ENCODE data around the gene REEP1. TPM values are rescaled to one million over a fixed set of nuclear protein-coding genes. Genes with fewer than 3 reads are reported as not detected.

Gene REEP1
- total RNA-seq, 2 donors from 2014 or later, result 4.0 to 5.4 TPM

DNA sequence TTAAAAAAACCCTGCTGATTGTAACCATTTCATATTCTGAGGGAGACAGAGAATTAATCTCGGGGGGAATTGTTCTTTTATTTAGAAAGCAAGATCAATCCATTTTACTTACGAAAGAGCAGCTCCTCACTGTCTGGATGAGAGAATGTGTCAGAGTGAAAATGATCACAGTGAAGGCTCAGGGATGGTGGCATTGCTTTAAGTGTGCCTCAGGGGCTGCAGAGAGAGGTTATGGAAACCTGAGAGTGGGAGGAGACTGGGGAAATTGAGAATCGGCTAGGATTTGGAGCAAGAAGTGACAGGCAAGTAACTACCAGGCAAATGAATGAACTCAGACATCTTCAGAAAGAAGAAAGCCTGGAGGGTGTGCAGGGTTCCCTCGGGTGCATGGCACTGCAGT, 104.0 kb downstream of the REEP1 start:
- intact Hi-C loops (cut with DNase I), result no loop called here
- Histone ChIP-seq H3K4me1 (no peaks in the 10 kb centered on the region), H3K27me3 (no peaks in the 10 kb centered on the region), H3K27ac (no peak overlapping the region), H3K4me3 (no peak overlapping the region), H3K9me3 (no peaks in the 10 kb centered on the region), H3K36me3 (replicated peaks in 1 of 2; ENCODE audit: insufficient read depth in 1 of 2, low read depth in 2 of 2) (no peaks in the 10 kb centered on the region)
- no peak for ATAC-seq
- whole genome bisulfite sequencing, 2 donors, result 60 to 66% methylated on average over 4 of the region's 4 CpGs
- TF ChIP-seq, protein P1, sequence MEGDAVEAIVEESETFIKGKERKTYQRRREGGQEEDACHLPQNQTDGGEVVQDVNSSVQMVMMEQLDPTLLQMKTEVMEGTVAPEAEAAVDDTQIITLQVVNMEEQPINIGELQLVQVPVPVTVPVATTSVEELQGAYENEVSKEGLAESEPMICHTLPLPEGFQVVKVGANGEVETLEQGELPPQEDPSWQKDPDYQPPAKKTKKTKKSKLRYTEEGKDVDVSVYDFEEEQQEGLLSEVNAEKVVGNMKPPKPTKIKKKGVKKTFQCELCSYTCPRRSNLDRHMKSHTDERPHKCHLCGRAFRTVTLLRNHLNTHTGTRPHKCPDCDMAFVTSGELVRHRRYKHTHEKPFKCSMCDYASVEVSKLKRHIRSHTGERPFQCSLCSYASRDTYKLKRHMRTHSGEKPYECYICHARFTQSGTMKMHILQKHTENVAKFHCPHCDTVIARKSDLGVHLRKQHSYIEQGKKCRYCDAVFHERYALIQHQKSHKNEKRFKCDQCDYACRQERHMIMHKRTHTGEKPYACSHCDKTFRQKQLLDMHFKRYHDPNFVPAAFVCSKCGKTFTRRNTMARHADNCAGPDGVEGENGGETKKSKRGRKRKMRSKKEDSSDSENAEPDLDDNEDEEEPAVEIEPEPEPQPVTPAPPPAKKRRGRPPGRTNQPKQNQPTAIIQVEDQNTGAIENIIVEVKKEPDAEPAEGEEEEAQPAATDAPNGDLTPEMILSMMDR (IDR thresholded peaks at IDR 0.05), result no peak
- TF ChIP-seq POLR2A (IDR thresholded peaks at IDR 0.05), result no peak
- DNase-seq, result no peak

DNA sequence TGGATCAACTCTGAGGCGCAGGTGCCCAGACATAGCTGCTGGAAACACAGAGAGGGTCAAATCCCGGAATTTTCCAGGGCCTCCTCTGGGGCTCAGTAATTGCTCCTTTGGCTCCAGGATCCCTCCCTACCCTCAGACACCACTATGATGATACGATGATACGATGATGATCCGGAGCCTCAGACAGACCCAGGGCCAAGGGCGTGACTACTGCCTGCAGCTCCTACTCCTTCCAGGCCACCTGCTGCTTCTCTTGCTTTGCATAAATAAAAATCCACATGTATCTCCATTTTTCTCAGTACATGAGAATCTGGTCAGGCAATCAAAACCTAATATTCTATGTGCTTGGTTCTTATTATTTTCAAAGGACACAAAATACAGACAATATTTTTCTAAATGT, 104.5 kb downstream of the REEP1 start:
- H3K27ac ChIP-seq, result no peak overlapping the region
- H3K27me3 ChIP-seq, result no peaks in the 10 kb centered on the region
- H3K36me3 ChIP-seq (replicated peaks in 1 of 2; ENCODE audit: insufficient read depth in 1 of 2, low read depth in 2 of 2), result no peaks in the 10 kb centered on the region
- no peak overlapping the region for H3K4me3 ChIP-seq
- no peaks in the 10 kb centered on the region for H3K9me3 ChIP-seq
- TF ChIP-seq, protein P1 (IDR thresholded peaks at IDR 0.05), result no peak
- no peak for TF ChIP-seq POLR2A (IDR thresholded peaks at IDR 0.05)
- intact Hi-C loops (cut with DNase I), result no loop called here
- H3K4me1 ChIP-seq, result no peaks in the 10 kb centered on the region
- DNase-seq, result no peak
- ATAC-seq, result no peak
- 87 to 94% methylated on average over 6 of the region's 6 CpGs for WGBS, 2 donors

DNA sequence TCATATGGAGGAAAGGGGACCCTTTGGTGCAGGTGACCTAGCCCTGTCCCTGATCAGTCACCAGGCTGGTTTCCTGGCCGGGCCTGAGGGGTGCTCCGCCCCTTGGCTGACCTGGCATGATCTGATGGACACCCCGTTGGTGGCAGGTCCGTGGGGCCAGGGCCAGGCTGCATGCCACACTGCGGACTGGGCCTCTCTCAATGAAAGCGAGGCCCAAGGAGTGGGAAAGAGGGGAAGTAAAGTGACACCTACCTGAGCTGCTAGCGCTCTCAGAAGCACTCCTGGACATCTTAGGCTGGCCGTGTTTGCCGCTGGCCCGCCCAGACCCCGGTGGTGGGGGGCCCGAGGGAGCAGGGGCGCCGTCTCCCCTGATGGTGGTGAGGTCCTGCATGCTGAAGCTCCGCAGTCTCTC, 105.0 kb downstream of the REEP1 start:
- no peaks in the 10 kb centered on the region for H3K36me3 ChIP-seq (replicated peaks in 1 of 2; ENCODE audit: insufficient read depth in 1 of 2, low read depth in 2 of 2)
- ATAC-seq, result no peak
- 83 to 91% methylated on average over 9 to 15 of the region's 15 CpGs for WGBS, 2 donors
- intact Hi-C loops (cut with DNase I), result no loop called here
- DNase-seq, result no peak
- no peak overlapping the region for H3K27ac ChIP-seq
- TF ChIP-seq POLR2A (IDR thresholded peaks at IDR 0.05), result no peak
- TF ChIP-seq, protein P1 (IDR thresholded peaks at IDR 0.05), result no peak
- no peaks in the 10 kb centered on the region for H3K27me3 ChIP-seq
- no peaks in the 10 kb centered on the region for H3K4me1 ChIP-seq
- H3K4me3 ChIP-seq, result no peak overlapping the region
- H3K9me3 ChIP-seq, result no peaks in the 10 kb centered on the region

DNA sequence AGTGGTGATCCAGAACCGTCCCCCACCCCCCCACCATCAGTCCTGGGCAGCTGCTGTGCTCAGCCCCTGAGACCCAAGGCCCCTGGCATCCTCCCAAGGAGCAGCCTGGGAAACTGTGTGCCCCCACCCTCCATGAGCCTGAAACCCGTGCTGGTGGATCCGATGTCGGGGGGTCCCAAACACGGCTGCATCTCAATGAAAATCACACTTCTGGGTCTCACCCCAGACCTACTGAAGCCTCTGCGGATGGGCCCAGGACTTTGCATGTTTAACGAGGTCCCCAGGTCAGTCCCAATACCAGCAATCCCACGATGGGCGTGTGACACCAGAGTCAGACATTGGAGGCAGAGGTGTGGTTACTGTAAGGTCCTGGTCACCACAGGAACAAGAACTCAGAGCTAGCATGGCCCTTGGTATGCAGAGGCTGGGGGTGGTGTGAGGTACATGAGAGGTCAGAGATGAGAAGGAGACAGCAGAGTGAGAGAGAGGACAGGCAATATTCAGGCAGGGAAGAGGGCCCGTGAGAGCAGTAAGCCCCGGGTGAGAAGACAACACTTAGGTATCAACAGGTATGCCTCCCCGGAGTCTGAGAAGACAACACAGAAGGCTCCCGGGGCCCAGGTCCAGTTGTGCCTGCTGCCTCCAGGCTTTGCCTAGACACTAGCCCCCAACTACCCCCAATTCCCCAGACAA, 105.6 kb downstream of the REEP1 start:
- H3K27me3 ChIP-seq, result no peaks in the 10 kb centered on the region
- 83 to 85% methylated on average over 9 to 13 of the region's 13 CpGs for WGBS, 2 donors
- ATAC-seq (no peak), DNase-seq (no peak)
- TF ChIP-seq, protein P1 (IDR thresholded peaks at IDR 0.05), result no peak
- no peak for TF ChIP-seq POLR2A (IDR thresholded peaks at IDR 0.05)
- no peak overlapping the region for H3K4me3 ChIP-seq
- H3K4me1 ChIP-seq, result no peaks in the 10 kb centered on the region
- H3K27ac ChIP-seq, result no peak overlapping the region
- intact Hi-C loops (cut with DNase I), result no loop called here
- no peaks in the 10 kb centered on the region for H3K9me3 ChIP-seq
- no peaks in the 10 kb centered on the region for H3K36me3 ChIP-seq (replicated peaks in 1 of 2; ENCODE audit: insufficient read depth in 1 of 2, low read depth in 2 of 2)

DNA sequence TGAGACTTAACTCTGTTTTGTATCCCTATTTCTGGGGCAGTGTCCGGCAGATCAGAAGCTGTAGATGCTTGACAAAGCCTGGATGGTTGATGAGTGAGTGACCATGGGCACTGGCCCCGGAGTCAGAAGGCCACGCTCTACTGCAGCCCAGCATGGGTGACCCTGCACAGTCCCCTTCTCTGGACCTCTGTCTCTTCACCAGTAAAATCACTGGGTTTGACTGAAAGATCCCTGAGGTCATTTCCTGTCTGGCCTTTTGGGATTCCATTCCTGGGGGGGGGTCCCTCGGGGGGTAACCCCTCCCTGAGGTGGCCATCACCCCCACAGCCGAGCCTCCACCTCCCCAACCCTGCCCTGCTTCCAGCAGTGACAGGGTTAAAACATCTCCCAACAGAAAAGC, 106.5 kb downstream of the REEP1 start:
- no peak for ATAC-seq
- TF ChIP-seq, protein P1 (IDR thresholded peaks at IDR 0.05), result no peak
- TF ChIP-seq POLR2A (IDR thresholded peaks at IDR 0.05), result no peak
- H3K27ac ChIP-seq, result no peak overlapping the region

More for the DNA sequence above, 106.5 kb downstream of the REEP1 start:
- no peaks in the 10 kb centered on the region for H3K9me3 ChIP-seq
- H3K4me1 ChIP-seq, result no peaks in the 10 kb centered on the region
- no peaks in the 10 kb centered on the region for H3K36me3 ChIP-seq (replicated peaks in 1 of 2; ENCODE audit: insufficient read depth in 1 of 2, low read depth in 2 of 2)
- WGBS, 2 donors, result 66 to 84% methylated on average over 2 to 5 of the region's 5 CpGs
- intact Hi-C loops (cut with DNase I), result no loop called here
- H3K27me3 ChIP-seq, result no peaks in the 10 kb centered on the region
- no peak overlapping the region for H3K4me3 ChIP-seq
- no peak for DNase-seq
